ENCODE results near the gene NDUFC1.

Gene NDUFC1

DNA sequence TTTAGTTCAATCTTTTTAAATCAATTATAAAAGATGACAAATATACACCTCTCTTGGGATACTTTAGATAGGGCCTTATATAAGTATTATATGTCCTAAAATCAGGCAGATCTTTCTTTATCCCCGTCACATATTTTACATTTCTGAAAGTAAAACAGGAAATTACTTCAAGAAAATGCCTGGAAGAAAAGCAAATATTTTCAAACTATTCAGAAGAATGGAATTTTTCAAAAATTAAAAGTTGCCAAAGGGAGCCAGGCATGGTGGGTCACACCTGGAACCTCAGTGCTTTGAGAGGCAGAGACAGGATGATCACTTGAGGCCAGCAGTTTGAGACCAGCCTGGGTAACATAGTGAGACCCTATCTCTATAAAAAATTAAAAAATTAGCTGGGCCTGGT lies 56.7 kb downstream of the NDUFC1 start:
- DNase-seq, result no peak

DNA sequence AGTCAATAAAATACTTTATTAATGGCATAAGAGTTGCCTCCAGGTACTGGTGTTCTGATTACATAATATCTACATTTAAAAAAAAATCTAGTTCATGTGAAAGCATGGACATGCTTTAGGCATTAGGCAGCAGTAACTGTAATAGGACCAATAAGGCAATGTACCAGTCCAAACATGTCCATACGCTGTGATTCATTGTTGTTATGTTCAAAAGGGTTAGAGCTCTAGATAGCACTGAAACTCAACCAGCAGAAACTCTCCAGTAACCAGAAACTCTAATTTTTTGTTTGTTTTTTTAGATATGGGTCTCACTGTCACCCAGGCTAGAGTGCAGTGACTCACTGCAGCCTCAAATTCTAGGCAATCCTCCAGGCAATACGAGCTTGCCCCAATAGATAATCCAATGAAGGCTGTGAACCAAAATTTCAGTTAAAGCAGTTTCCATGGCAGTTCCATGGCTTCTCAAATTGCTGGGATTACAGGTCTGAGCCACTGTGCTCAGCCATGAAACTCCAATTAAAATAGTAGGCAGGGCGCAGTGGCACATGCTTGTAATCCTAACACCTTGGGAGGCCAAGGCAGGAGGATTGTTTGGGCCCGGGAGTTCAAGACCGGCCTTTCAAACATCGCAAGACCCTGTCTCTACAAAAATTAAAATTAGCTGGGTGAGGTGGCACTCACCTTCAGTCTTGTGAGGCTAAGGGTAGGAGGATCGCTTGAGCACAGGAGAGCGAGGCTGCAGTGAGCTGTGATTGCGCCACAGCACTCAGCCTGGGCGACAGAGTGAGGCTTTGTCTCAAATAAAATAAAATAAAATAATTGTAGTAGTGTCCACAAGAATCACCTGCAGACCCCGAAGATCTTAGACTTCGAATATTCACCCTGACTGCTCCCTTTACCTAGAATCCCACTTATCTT lies 58.6 kb downstream of the NDUFC1 start:
- no peak for DNase-seq

DNA sequence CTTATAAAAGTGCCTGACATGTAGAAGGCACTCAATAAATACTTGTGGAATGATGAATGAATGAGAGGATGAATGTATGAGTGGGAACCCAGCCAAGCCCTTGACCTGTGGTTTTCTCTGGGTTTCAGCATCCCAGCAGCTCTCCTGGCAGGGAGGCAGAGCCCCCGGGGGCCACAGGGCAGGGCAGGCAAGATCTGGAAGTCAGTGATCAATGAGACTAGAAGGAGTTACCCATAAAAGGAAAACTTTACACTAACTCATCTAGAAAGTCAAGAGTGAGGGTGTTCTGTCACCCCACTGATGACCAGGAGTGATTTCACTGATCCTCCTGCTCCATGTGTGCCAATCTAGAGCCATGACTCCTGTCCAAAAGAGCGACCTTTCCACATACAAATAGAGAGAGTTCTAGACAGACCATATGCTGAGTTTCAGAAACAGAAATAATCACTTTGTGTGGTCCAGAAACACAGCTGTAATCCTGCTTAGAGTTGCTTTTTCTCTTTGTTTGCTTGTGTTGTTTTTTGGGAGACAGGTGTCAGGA lies 59.7 kb downstream of the NDUFC1 start:
- no peak for DNase-seq

DNA sequence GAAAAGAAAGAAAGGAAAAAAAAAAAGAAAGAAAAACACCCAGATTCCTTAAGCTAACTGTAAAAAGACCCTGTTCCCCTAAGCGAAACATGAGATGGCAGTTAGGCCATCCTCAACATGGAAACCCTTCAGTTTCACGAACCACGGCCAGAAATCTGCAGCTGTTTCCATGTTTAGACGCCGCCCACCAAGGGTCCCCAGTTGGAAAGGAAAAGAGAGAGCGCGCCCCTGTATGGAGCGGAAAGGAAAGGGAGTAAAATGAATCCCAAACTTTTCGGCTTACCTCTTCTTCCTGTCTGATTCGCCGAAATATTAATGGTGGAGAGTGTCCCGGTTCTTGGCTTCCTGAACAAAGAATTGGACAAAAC lies 60.5 kb downstream of the NDUFC1 start:
- DNase-seq, result no peak

DNA sequence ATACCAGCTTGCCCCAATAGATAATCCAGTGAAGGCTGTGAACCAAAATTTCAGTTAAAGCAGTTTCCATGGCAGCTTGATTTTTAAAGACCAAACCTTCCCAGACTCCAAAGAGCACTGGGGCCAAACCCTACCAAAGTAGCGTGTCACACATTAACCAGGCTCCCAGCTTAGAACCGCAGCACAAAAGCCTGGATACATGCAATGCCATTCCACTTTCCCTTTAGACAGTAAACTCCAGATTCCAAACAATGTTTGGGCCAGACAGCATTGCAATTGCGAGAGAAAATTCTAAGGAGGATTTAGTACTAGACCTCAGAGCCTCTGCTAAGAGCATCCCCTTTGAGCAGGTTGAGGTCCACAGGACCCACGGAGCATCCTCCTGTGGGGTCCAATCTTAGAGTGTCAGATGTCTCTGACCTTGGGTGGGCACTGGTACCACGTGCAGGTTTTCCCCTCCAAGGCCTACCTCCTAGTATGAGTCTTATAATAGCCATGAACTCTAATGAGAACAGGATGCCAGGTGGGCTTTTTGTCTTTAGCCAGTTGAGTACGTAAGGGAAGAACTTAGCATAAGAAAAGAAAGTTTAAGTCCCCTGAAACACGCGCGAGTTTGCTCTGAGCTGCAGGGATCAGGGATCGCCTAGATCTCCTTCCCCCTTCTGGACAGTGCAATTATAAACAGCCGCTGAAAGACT lies 61.0 kb downstream of the NDUFC1 start:
- no peak for DNase-seq
